ENCODE data around the gene SERPINA4.

DNA sequence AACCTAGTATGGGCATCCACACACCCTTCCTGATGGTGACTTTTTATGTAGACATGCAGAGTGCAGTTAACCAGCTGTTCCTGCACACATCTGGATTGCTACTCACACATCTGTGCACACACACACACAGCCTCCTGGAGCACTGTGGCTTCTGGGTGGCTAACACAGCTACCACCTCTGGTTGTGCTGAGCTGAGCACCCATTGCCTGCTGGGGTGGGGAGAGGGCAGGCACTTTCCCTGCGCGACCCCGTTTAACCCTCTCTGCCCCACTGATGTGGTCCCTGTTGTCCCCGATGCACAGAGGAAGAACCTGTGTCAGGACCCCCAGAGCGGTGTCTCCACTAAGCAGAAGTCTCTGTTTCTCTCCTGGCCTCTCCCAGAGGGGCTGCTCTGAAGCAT lies 36.5 kb downstream of the SERPINA4 start:
- TF ChIP-seq, protein P1, sequence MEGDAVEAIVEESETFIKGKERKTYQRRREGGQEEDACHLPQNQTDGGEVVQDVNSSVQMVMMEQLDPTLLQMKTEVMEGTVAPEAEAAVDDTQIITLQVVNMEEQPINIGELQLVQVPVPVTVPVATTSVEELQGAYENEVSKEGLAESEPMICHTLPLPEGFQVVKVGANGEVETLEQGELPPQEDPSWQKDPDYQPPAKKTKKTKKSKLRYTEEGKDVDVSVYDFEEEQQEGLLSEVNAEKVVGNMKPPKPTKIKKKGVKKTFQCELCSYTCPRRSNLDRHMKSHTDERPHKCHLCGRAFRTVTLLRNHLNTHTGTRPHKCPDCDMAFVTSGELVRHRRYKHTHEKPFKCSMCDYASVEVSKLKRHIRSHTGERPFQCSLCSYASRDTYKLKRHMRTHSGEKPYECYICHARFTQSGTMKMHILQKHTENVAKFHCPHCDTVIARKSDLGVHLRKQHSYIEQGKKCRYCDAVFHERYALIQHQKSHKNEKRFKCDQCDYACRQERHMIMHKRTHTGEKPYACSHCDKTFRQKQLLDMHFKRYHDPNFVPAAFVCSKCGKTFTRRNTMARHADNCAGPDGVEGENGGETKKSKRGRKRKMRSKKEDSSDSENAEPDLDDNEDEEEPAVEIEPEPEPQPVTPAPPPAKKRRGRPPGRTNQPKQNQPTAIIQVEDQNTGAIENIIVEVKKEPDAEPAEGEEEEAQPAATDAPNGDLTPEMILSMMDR (IDR thresholded peaks at IDR 0.05): no peak
- no peak for TF ChIP-seq ZFX (IDR thresholded peaks at IDR 0.05; ENCODE audit: borderline replicate concordance)
